MM.1S (cell line): ENCODE results near the gene PTPRC.
A peak's percentile ranks its signal among the peaks of the same experiment; 100 is the strongest.

ENCODE experiments used
- DNase-seq: peaks from one replicate; pipeline ENCODE4 v3.0.0-alpha.2; 2015
- H2AFZ ChIP-seq: fragments of 300-600 bp; sonication (generic); 2 replicates; pipeline ENCODE4 v1.6.0; 2016; ENCODE audit warnings: antibody characterized with exemption, low read length
- H3F3A ChIP-seq: fragments of 300-600 bp; sonication (generic); 2 replicates; pipeline ENCODE4 v1.6.1; 2016; ENCODE audit warnings: mild to moderate bottlenecking, antibody characterized with exemption, low read length, moderate library complexity, mixed read lengths; ENCODE audit not compliant: insufficient read depth
- H3K27ac ChIP-seq: fragments of 300-600 bp; sonication (generic); 2 replicates; pipeline ENCODE4 v1.5.1; 2016; ENCODE audit warnings: mild to moderate bottlenecking, low read length
- H3K27me3 ChIP-seq: fragments of 300-600 bp; sonication (generic); replicated peaks from 2 replicates; pipeline ENCODE4 v1.6.0; 2016; ENCODE audit warnings: low read length; ENCODE audit not compliant: insufficient read depth
- H3K36me3 ChIP-seq: fragments of 300-600 bp; sonication (generic); replicated peaks from 2 replicates; pipeline ENCODE4 v1.6.1; 2016; ENCODE audit warnings: mild to moderate bottlenecking, low read length, mixed read lengths; ENCODE audit not compliant: insufficient read depth
- H3K4me1 ChIP-seq: fragments of 300-600 bp; sonication (generic); 2 replicates; pipeline ENCODE4 v1.6.1; 2016; ENCODE audit warnings: low read length, mixed read lengths
- H3K4me2 ChIP-seq: fragments of 300-600 bp; sonication (generic); 2 replicates; pipeline ENCODE4 v1.6.0; 2016; ENCODE audit warnings: low read depth, low read length
- H3K4me3 ChIP-seq: fragments of 300-600 bp; sonication (generic); 2 replicates; pipeline ENCODE4 v1.5.1; 2016; ENCODE audit warnings: low read length, mixed read lengths
- H3K79me2 ChIP-seq: fragments of 300-600 bp; sonication (generic); 2 replicates; pipeline ENCODE4 v1.6.1; 2016; ENCODE audit warnings: mixed run types, low read length, mixed read lengths
- H3K9ac ChIP-seq: fragments of 300-600 bp; sonication (generic); 2 replicates; pipeline ENCODE4 v1.6.1; 2016; ENCODE audit warnings: low read length, mixed read lengths
- H3K9me2 ChIP-seq: fragments of 300-600 bp; sonication (generic); replicated peaks from 2 replicates; pipeline ENCODE4 v1.6.1; 2016; ENCODE audit warnings: mild to moderate bottlenecking, low read length, mixed read lengths; ENCODE audit not compliant: insufficient read depth
- H3K9me3 ChIP-seq: fragments of 300-600 bp; sonication (generic); replicated peaks from 2 replicates; pipeline ENCODE4 v1.6.1; 2016; ENCODE audit warnings: mild to moderate bottlenecking, low read length, mixed read lengths; ENCODE audit not compliant: insufficient read depth
- H4K20me1 ChIP-seq: fragments of 300-600 bp; sonication (generic); 2 replicates; pipeline ENCODE4 v1.6.1; 2016; ENCODE audit warnings: mild to moderate bottlenecking, low read length, moderate library complexity, mixed read lengths; ENCODE audit not compliant: insufficient read depth
- CTCF ChIP-seq: fragments of 300-600 bp; sonication (generic); IDR thresholded peaks from 2 replicates; pipeline ENCODE4 v1.5.1; 2016; ENCODE audit warnings: antibody characterized with exemption, low read length, mixed read lengths
- EZH2 ChIP-seq: fragments of 300-600 bp; sonication (generic); optimal IDR thresholded peaks from 2 replicates; pipeline ENCODE3; 2017; ENCODE audit warnings: low read depth, mild to moderate bottlenecking, antibody characterized with exemption, low read length, mixed read lengths
- EZH2phosphoT487 ChIP-seq: fragments of 300-600 bp; sonication (generic); IDR thresholded peaks from 2 replicates; pipeline ENCODE4 v1.6.1; 2018; ENCODE audit warnings: antibody characterized with exemption, low read length

Gene PTPRC

GRCh38 chr1:198681252-198681651 lies 42.4 kb downstream of the PTPRC start:
- Histone ChIP-seq H4K20me1 (no peaks in the 10 kb centered on the region), H2AFZ (no peak overlapping the region), H3K4me3 (no peak overlapping the region), H3K4me2 (peak overlapping the region; percentile 22; the same call in 1 of the 2 replicates), H3K9me2 (no peaks in the 10 kb centered on the region), H3K9ac (peak overlapping the region; percentile 29; the same call in 1 of the 2 replicates), H3K4me1 (peaks cover 41% of the 10 kb centered on the region), H3K27me3 (no peaks in the 10 kb centered on the region), H3K9me3 (no peaks in the 10 kb centered on the region), H3F3A (peaks cover 23% of the 10 kb centered on the region), H3K27ac (peak overlapping the region; percentile 96), H3K36me3 (no peaks in the 10 kb centered on the region), H3K79me2 (no peaks in the 10 kb centered on the region)
- no peak for DNase-seq
- TF ChIP-seq CTCF (no peak), EZH2 (no peak), EZH2phosphoT487 (no peak)

- Histone ChIP-seq H3K4me1 (peaks cover 41% of the 10 kb centered on the region), H3K9ac (peak overlapping the region; percentile 78), H3K79me2 (no peaks in the 10 kb centered on the region), H3F3A (peaks cover 23% of the 10 kb centered on the region), H3K9me3 (no peaks in the 10 kb centered on the region), H2AFZ (peak overlapping the region; percentile 48), H3K9me2 (no peaks in the 10 kb centered on the region), H3K4me2 (peak overlapping the region; percentile 87), H3K4me3 (peak overlapping the region; percentile 42), H4K20me1 (no peaks in the 10 kb centered on the region), H3K27ac (peak overlapping the region; percentile 96), H3K36me3 (no peaks in the 10 kb centered on the region), H3K27me3 (no peaks in the 10 kb centered on the region)
- peak; percentile 100 for DNase-seq
- TF ChIP-seq CTCF = no peak
- no peak for TF ChIP-seq EZH2
- no peak for TF ChIP-seq EZH2phosphoT487
Observed at GRCh38 chr1:198681831-198682759, 43.3 kb downstream of the PTPRC start.

GRCh38 chr1:198682850-198683249 lies 44.0 kb downstream of the PTPRC start:
- Histone ChIP-seq H2AFZ (peak overlapping the region; percentile 48; the same call in 1 of the 2 replicates), H3K9me3 (no peaks in the 10 kb centered on the region), H3K79me2 (no peaks in the 10 kb centered on the region), H3K9me2 (no peaks in the 10 kb centered on the region), H4K20me1 (no peaks in the 10 kb centered on the region), H3K4me2 (peak overlapping the region; percentile 87), H3K4me3 (peak overlapping the region; percentile 42), H3K4me1 (peaks cover 41% of the 10 kb centered on the region), H3K27ac (peak overlapping the region; percentile 96), H3F3A (peaks cover 23% of the 10 kb centered on the region), H3K9ac (peak overlapping the region; percentile 78), H3K36me3 (no peaks in the 10 kb centered on the region), H3K27me3 (no peaks in the 10 kb centered on the region)
- TF ChIP-seq EZH2 (no peak), EZH2phosphoT487 (no peak), CTCF (no peak)
- DNase-seq = no peak
